SK-MEL-5 (cell line): ENCODE measurements around the gene ENGASE. TPM values are rescaled to one million over a fixed set of nuclear protein-coding genes. Genes with fewer than 3 reads are reported as not detected.
A peak's percentile ranks its signal among the peaks of the same experiment; 100 is the strongest.

Source experiments
- DNase-seq: peaks from one replicate; pipeline ENCODE4 v3.0.0-alpha.2; 2016; ENCODE audit warnings: low read depth, low spot score
- in situ Hi-C: cut with HindIII; loops from 2 replicates; pipeline ENCODE4 v1.10.0; 2016; ENCODE audit warnings: low sequenced_read_pairs, high pct_unique_total_duplicates, low pct_unique_long_range_greater_than_20kb
- total RNA-seq: library from RNA; depleted of rRNA; stranded (reverse); fragments of >200 nt; shearing (Covaris generic); gene quantifications from 2 replicates; pipeline ENCODE4 v1.2.3, GENCODE V29; 2014

The ENGASE gene
- total RNA-seq, 1 experiment from 2014 or later, result 12.4 TPM

- DNase-seq, result no peak
- in situ Hi-C loops, result no loop called here
These were observed 20.9 kb downstream of the ENGASE start for GRCh38 chr17:79095345-79096055.

- in situ Hi-C loops, result no loop called here
- no peak for DNase-seq
These were observed 21.9 kb downstream of the ENGASE start for GRCh38 chr17:79096477-79096876.

DNA sequence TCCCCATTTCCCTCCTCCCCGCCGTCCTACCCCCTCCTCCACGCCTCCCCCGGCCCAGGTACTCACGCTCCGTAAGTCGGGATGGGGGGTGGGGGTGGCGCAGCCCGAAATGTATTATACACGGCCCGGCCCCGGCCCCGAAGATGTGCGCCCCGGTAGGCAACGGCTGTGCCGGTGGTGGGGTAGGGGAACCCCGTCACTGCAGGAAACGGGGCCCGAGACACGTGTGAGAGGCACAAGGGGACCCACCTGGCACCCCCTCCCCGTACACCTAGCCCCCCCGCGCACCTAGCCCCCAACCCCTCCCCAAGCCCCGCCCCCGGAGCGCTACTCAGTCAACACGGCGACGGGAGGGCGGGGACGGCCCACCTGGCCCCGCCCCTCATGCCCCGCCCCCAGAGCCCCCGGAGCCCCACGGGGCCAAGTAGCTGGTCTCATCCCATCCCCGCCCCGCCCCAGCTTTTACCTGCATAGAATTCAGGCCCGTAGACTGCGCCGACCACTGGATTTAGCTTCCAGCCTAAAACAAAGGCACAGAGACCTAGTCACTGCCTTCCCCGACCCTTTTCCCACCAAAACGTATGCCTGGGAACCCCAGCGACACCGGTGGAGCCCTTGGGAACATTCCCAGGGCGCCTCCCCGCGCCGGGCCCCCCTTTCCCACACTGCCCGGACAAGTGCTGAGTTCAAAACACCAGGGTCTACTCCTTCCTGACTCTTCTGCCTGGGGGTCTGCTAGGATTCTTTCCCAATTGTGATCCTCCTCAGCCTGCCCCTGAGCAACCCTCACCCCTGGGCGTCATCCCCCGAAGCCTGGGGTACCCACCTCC, 22.8 kb downstream of the ENGASE start:
- DNase-seq, result no peak
- in situ Hi-C loops, result no loop called here

GRCh38 chr17:79098282-79098867, 23.8 kb downstream of the ENGASE start:
- DNase-seq, result no peak
- in situ Hi-C loops, result no loop called here

GRCh38 chr17:79100405-79100804, 25.8 kb downstream of the ENGASE start:
- in situ Hi-C loops, result no loop called here
- DNase-seq, result no peak

DNA sequence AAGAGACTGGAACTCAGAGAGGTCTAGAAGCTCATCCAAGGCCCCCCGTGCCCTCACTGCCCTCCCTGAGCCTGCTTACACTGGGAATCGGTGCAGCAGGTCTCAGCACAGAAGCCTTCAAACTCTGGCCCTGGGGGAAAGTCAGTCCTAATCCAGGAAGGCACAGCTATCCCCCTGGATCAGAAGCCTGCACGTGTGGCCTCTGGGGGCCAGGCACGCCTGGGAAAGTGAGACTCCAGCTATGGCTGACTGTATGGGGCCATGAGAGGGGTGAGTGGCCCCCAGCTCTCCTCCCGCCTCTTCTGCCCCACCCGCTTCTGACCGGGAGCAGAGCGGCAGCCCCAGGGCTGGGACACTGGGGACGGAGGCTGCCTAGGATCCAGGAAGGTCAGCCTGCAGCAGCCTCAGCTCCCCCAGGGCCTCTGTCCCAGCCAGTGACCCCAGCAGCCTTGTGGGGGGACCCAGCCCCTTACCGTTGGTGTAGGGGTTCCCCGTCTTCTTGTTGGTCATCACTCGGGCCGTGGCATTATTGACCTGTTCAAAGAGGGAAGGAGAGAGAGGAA, 26.6 kb downstream of the ENGASE start:
- in situ Hi-C loops, result no loop called here
- no peak for DNase-seq

DNA sequence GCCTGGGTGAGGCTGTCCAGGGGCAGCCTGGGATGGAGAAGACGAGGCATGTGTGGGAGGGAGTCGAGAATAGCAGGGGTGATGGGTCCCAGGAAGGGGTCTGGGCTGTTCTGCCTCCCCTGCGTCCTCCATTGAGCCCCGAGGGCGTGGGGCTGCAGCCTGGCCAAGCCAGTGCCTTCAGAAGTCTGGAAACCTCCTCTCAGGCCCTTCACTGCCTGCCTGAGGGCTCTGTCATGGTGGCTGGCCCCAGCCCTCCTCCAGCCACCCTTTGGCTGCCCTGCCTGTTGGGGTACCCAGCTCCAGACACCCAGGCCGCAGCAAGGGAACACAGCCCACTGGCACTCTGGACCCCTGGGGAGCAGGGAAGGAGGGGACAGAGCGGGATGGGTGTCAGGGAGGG, 27.6 kb downstream of the ENGASE start:
- DNase-seq, result no peak
- in situ Hi-C loops, result no loop called here

DNA sequence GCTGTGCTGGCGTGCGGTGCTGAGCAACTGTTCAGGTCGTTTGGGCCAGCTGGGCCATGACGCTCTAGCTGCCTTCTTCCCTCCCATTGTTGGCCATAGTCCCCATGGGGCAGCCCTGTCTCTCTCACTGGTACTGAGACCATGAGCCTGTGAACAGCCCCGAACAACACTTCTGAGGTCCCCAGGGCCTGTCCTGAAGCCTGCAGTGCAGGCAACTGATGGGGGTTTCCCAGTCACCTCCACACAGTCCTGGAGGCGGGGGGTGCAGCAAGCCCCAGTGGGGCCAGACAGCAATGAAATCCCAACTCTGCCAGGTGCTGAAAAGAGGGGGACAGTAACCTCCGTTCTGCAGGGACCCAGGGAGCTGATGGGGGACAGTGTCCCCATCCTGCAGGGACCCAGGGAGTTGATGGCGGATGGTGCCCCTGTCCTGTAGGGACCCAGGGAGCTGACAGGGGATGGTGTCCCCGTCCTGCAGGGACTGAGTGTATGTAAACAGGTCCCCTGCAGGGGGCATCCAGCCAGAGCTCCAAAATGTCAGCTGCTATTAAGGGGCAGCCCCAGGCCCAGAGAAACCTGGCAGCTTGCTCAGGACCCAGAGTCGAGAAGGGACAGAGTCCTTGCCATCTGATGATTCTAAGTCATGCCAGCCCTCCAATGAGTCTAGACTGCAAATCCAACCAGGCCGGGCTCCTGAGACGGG, 30.4 kb downstream of the ENGASE start:
- in situ Hi-C loops, result no loop called here
- DNase-seq, result no peak

DNA sequence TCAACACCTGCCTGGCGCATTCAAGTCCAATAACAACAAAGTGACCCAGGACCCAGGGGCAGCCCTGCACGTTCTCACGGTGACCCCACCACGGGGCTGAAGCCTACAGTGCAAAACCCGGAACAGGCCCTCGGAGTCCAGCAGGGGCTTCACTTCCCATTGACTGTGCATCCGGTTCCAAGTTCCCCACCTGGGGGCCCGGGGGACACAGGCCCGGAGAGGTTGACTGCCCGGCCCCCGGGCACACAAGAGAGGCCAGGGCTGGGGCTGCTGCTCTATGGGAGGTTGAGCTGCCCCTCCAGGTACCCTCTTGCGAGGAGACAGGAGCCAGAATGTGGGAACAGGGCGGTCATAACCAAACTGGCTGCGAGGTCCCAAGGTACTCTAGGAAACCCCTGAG, 31.3 kb downstream of the ENGASE start:
- in situ Hi-C loops, result no loop called here
- DNase-seq, result no peak

GRCh38 chr17:79106958-79107357, 32.3 kb downstream of the ENGASE start:
- DNase-seq, result no peak
- in situ Hi-C loops, result no loop called here

GRCh38 chr17:79107499-79108231, 33.0 kb downstream of the ENGASE start:
- DNase-seq, result no peak

GRCh38 chr17:79108232-79108850, 33.7 kb downstream of the ENGASE start:
- DNase-seq, result no peak
- in situ Hi-C loops, result no loop called here

More at GRCh38 chr17:79107499-79108231, 33.0 kb downstream of the ENGASE start:
- in situ Hi-C loops, result no loop called here

DNA sequence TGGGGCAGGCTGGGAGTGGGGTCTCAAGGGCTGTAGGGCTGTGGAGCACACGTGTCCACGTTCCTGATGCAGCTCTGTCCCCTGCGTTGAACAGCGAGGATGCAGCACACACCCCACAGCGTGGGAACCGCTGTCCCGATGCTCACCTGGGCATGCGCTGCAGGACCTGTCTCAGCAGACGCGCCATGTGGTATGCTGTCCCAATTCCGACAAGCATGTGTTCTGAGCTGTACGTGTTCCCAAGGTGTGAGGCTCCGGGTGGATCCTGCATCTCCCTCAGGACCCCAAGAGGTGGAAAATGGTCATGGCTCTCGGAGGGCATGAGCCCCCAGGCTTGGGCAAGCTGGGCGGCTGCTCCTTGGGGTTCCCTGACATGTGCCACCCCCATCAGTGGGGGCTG, 34.2 kb downstream of the ENGASE start:
- in situ Hi-C loops, result no loop called here
- DNase-seq, result no peak

- in situ Hi-C loops, result no loop called here
These were observed 35.0 kb downstream of the ENGASE start for GRCh38 chr17:79109584-79109983.

DNA sequence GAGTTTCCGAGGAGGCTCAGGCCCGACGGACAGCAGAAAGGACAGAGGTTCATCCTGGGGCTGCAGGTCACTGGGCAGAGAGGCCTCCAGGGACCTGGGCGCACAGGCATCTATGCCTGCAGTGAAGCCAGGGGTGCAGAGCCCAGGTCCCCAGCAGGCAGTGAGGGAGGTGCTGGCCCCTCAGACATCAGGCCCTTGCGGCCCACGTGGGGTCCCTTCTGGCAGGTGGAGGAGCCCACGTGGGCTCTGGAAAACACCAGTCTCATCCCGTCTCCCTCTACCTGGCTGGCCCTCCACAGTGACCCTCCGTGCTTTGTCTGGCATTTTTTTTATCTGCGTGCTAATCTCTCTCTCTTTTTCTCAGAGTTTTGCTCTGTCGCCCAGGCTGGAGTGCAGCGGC, 36.5 kb downstream of the ENGASE start:
- in situ Hi-C loops, result loop anchor here (5.0 kb wide), 1 partner anchor 76 kb away; no protein-coding TSS in a partner anchor
- no peak for DNase-seq

More at GRCh38 chr17:79109584-79109983, 35.0 kb downstream of the ENGASE start:
- peak; percentile 44 for DNase-seq

- in situ Hi-C loops, result loop anchor here (5.0 kb wide), 1 partner anchor 75 kb away; no protein-coding TSS in a partner anchor
- no peak for DNase-seq
These were observed 37.8 kb downstream of the ENGASE start for GRCh38 chr17:79112471-79112870.
